H1 (cell line): Measurements from ENCODE around the gene DNAJB12. TPM values are rescaled to one million over a fixed set of nuclear protein-coding genes. Genes with fewer than 3 reads are reported as not detected.

ENCODE experiments used
- CBX5 ChIP-seq: fragments of 300-800, 300-1000 bp; sonication (generic); IDR thresholded peaks from 2 replicates; pipeline ENCODE4 v1.7.1; 2016; ENCODE audit warnings: antibody characterized with exemption, low read length, low read depth
- CTBP2 ChIP-seq: IDR thresholded peaks from 2 replicates; pipeline ENCODE4 v1.7.0; 2011; ENCODE audit warnings: borderline replicate concordance, mild to moderate bottlenecking, moderate library complexity, mixed read lengths, low read length; ENCODE audit not compliant: insufficient read depth, insufficient read length
- CTCF ChIP-seq, 3 experiments: IDR thresholded peaks; 1 replicate in 2 of 3; 2 replicates in 1 of 3; pipeline versions ENCODE4 v1.5.1 to v1.6.1; 2011; ENCODE audit warnings: low read length in 3 of 3, mild to moderate bottlenecking in 3 of 3, inconsistent platforms in 2 of 3, low read depth in 1 of 3, moderate library complexity in 1 of 3; ENCODE audit not compliant: insufficient read depth in 1 of 3; ENCODE audit errors: control extremely low read depth in 1 of 3
- EGR1 ChIP-seq: IDR thresholded peaks from 2 replicates; pipeline ENCODE4 v1.6.1; 2011; ENCODE audit warnings: low read depth, low read length, borderline replicate concordance
- GTF2F1 ChIP-seq: IDR thresholded peaks from 2 replicates; pipeline ENCODE4 v1.6.1; 2012; ENCODE audit warnings: low read depth, low read length, improper control_type of control experiment, borderline replicate concordance
- POLR2AphosphoS5 ChIP-seq: IDR thresholded peaks from 2 replicates; pipeline ENCODE4 v1.6.1; 2011; ENCODE audit warnings: low read depth, low read length
- RAD21 ChIP-seq, 2 experiments: IDR thresholded peaks in 1 of 2; conservative IDR thresholded peaks in 1 of 2; 2 replicates each; pipeline ENCODE4 v1.6.1; 2011; ENCODE audit warnings: low read depth in 2 of 2, low read length in 2 of 2, improper control_type of control experiment in 1 of 2, inconsistent platforms in 1 of 2, mild to moderate bottlenecking in 1 of 2, moderate library complexity in 1 of 2
- RFX5 ChIP-seq: IDR thresholded peaks from 2 replicates; pipeline ENCODE4 v1.6.1; 2011; ENCODE audit warnings: low read depth, low read length, improper control_type of control experiment, borderline replicate concordance
- SIN3A ChIP-seq, 2 experiments: IDR thresholded peaks in 1 of 2; conservative IDR thresholded peaks in 1 of 2; 2 replicates each; pipeline ENCODE4 v1.6.1; 2011 to 2012; ENCODE audit warnings: low read length in 2 of 2, improper control_type of control experiment in 1 of 2, low read depth in 1 of 2, mild to moderate bottlenecking in 1 of 2
- SP1 ChIP-seq: IDR thresholded peaks from 2 replicates; pipeline ENCODE4 v1.6.1; 2011; ENCODE audit warnings: low read depth, low read length
- SP2 ChIP-seq: IDR thresholded peaks from 2 replicates; pipeline ENCODE4 v1.6.1; 2012; ENCODE audit warnings: mild to moderate bottlenecking, low read length, inconsistent platforms
- TAF1 ChIP-seq: IDR thresholded peaks from 2 replicates; pipeline ENCODE4 v1.6.1; 2011; ENCODE audit warnings: mild to moderate bottlenecking, low read depth, low read length
- USF2 ChIP-seq: IDR thresholded peaks from 2 replicates; pipeline ENCODE4 v1.6.1; 2011; ENCODE audit warnings: low read length, improper control_type of control experiment
- polyA plus RNA-seq, 7 experiments: library from polyadenylated mRNA; depleted of rRNA in 3 of 7; stranded (reverse) in 5 of 7; unstranded in 2 of 7; fragments of >200 nt in 5 of 7; fragments of 200-250 nt in 2 of 7; gene quantifications; 1 replicate in 5 of 7; 2 replicates in 1 of 7; 4 replicates in 1 of 7; pipeline versions ENCODE4 v1.2.1 to v1.2.3, GENCODE V29; 2011 to 2013; ENCODE audit warnings: missing spikeins in 2 of 7, mixed read lengths in 2 of 7
- total RNA-seq: library from RNA; stranded (reverse); fragmentation: NEBNext Ultra II Directional; extraction: Animal tissue kit (Norgen Biotek cat#: 25700); gene quantifications from 2 replicates; pipeline ENCODE4 v1.2.1, GENCODE V29; 2021

The DNAJB12 gene
- total and polyA plus RNA-seq, 2 of the 8 experiments (the other 6 are each of a cell fraction or from before 2014, with no cell fraction given) = 10.8 to 20.5 TPM

GRCh38 chr10:72331575-72332422 is 22.9 kb downstream of the DNAJB12 start (continued):
- TF ChIP-seq CTCF (IDR thresholded peaks at IDR 0.05; ENCODE audit: control extremely low read depth in 1 of 3, insufficient read depth in 1 of 3, low read depth in 1 of 3, low read length in 3 of 3) = peak in 2 of 3 experiments; percentile 18 to 57; a peak in 3 of 4 replicates
- no peak for TF ChIP-seq GTF2F1
- no peak for TF ChIP-seq SP2
- TF ChIP-seq TAF1 = no peak
- TF ChIP-seq SIN3A (conservative IDR thresholded peaks at IDR 0.05 in 1 of 2, IDR thresholded peaks at IDR 0.05 in 1 of 2; ENCODE audit: low read depth in 1 of 2, low read length in 2 of 2) = peak in 1 of 2 experiments; percentile 33; a peak in 1 of 4 replicates
- peak; percentile 45 for TF ChIP-seq EGR1
- peak; percentile 38; the same call in 1 of the 2 replicates for TF ChIP-seq SP1
- TF ChIP-seq RFX5 = peak; percentile 87
- TF ChIP-seq RAD21 (IDR thresholded peaks at IDR 0.05 in 1 of 2, conservative IDR thresholded peaks at IDR 0.05 in 1 of 2; ENCODE audit: low read depth in 2 of 2, low read length in 2 of 2) = peak in 1 of 2 experiments; percentile 25; a peak in 2 of 4 replicates
- TF ChIP-seq USF2 = peak; percentile 22; the same call in 1 of the 2 replicates
- no peak for TF ChIP-seq CBX5
- TF ChIP-seq POLR2AphosphoS5 = peak; percentile 26; the same call in 1 of the 2 replicates
- TF ChIP-seq CTBP2 = peak; percentile 69
